CD4-positive, alpha-beta T cell treated with Interleukin-6 at 100 ng/mL for 8 hours (primary cell): ENCODE results near the gene SLC30A3.
"Not testable (repeated sequence)": the region's sequence is repeated elsewhere in the genome, so short reads cannot be mapped to it uniquely, and the experiment has no call there.

ENCODE experiments used
- DNase-seq: peaks from one replicate; pipeline ENCODE4 v3.0.0-alpha.2; 2020; ENCODE audit warnings: mixed read lengths, low spot score

SLC30A3 gene

DNA sequence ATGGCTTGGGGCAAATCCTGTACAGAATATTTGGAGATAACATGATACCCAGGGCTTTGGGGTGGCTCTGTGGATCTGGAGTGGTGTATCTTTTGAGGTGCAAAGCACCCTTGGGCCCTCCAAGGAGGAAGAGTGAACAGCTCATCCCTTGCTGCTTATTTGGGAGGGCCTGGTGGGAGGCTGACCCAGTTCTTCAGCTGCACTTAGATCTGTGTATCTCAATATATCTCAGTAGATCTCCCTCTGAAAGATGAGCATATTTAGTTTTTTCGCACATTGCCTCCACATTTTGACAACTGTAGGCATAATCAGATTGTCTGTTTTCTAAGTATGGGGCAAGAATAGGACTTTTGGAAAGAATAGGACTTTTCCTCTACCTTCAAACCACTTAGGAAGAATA is 22.1 kb upstream of the SLC30A3 start:
- DNase-seq, result no peak

GRCh38 chr2:27282892-27283291 is 20.0 kb upstream of the SLC30A3 start:
- no peak for DNase-seq

DNA sequence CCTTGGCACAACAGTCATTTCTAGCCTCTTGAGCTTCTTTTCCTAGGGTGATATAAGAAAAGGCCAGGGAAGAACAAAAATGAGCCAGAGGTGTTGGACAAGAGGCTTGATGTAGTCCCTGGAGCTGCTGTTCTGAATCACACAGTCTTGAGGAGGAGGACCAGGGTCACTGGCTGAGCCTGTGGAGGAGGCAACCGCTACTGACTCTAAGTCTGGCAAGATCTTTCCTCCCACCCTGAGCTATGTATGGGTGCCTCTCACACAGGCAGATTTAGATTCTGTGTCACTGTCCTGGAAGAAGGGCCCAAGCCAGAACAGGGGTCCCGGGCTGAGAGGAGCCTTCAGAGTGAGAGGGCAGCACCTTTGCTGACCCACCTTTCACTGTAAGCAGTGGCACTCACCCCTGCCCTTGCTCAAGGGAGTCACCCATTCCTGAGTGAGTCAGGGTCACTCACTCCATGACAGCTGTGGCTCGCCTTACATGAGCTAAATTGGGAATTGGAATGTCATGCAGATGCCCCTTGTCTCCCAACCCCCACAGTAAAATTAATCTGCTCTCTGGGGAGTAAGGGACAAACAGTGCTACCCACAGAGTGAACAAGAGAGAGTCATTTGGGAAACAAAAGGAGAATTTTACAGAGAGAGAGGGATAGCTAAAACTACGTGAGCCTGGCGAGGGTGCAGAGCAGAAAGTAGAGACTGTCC is 19.2 kb upstream of the SLC30A3 start, which contains the start of gene TRIM54:
Gene TRIM54 (plus strand): TSS at position 575 of the 705 bp plus-strand sequence. CDS start 303 bp downstream, outside the sequence.
- no peak for DNase-seq

DNA sequence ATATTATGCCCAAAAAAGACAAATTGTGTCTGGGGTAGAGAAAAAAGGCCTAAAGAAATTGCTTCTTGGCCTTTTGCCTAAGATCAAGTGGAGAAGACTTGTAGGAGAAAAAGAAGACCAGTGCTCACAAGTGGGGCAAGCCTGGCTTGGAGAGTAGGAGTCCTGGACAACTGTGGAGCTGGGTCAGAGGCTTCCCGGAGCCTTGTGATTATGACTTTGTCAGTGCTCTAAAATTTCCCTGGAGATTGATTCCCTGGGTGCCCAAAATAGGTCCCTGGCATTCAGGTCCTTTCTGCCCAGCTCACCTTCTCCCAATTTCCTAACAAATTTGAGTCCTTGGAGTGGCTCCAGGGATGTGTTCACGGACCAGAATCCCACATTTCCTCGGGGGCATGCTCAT is 18.6 kb upstream of the SLC30A3 start:
- DNase-seq, result no peak

DNA sequence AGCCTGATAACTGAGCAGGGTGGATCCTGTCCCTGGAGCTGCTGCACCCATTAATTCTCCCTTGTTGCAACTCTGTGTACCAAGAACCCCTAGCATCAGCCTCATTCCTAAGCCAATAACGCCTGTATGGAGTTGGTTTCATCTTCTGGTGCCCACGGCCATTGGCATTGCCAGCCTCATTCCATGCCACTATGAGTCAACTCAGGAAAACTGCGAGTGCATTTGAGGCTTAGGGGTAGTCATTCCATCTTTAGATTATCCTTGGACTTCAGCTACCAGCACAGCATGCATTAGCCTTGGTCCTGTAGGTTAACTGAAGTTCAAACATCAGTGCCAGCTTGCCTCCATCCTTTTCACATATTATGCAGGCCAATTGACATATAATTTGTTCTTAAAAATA is 18.0 kb upstream of the SLC30A3 start:
- no peak for DNase-seq

DNA sequence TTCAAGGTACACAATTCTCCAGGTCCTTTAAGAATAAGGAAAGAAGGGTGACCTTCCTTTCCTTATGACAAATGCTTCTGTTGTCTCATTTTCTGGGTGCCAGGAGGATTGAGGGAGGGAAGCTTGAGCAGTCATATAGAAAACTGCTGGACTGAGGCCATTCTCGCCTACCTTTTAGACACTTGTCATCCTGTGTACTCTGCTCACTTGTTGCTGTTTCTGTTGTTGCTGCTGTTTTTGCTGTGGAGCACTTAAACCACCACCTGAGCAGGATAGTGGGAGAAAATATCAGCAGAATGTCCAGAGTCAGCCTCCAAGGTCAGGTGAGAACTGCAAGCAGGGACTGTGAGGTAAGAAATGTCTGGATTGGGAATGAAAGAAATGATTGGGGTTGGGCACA is 15.2 kb upstream of the SLC30A3 start:
- DNase-seq, result no peak

DNA sequence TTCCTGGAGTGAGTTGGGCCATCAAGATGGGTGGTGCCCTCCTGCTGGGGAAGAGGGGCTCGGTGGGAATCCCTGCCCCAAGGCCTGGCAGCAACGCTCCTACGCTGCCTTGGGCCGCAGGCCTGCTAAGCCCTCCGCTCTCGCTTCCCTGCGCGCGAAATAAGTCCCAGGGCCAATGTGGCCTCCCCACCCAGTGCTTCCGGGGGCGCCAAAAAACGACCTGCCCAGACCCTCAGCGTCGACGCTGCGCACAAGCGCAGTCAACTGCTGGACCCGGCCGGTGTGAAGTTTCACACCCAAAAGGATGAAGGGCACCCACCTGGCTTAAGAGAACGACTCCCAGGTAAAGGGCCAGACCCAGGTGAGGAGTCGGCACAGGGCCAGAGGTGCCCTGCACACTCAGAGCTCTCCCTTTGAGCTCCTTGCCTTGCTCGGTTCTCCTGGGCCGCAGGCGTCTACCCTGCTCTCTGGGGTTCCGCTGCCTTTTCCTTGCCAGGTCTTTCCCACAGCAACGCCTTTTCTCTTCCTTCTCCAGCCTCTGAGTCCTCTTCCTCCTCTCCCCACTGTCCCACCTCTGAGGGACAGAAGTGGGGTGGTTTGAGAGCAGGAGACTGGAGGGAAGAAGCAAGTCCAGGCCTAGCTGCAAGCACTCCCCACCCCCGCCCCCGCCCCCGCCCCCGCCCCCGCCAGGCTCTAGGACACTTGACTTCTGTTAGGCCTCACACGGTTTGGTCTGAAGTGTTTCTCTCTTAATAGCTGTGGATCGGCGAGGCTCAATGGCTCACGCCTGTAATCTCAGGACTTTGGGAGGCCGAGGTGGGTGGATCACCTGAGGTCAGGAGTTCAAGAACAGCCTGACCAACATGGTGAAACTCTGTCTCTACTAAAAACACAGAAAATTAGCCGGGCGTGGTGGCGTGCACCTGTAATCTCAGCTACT is 12.6 kb upstream of the SLC30A3 start, which contains the start of gene DNAJC5G:
Gene DNAJC5G (plus strand): TSS at position 223 of the 940 bp plus-strand sequence. CDS start 1,296 bp downstream, outside the sequence.
- no peak for DNase-seq

- DNase-seq, result not testable (repeated sequence)
Observed at GRCh38 chr2:27272537-27273522, 10.0 kb upstream of the SLC30A3 start.

- no peak for DNase-seq
Observed at GRCh38 chr2:27271631-27272340, 8.9 kb upstream of the SLC30A3 start.

DNA sequence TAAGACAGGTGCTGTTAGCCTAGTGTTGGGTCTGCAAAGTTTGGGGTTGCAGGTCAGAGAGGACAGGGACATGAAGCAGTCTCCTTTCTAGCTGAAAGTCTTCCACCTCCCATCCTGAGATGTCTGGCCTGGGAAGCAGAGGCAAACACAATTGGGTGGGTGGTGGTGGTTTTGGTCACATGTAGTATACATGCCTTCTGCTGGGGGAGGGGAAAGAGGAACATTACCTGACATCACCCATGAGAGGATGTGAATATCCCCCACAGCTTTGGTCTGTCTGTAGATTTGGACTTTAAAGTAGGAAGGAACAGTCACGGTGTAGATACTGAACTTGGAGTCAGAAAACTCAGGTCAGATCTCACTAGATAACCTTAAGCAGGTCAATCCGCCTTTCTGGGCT is 7.8 kb upstream of the SLC30A3 start:
- DNase-seq, result no peak

GRCh38 chr2:27270131-27270530 is 7.3 kb upstream of the SLC30A3 start:
- DNase-seq, result no peak

DNA sequence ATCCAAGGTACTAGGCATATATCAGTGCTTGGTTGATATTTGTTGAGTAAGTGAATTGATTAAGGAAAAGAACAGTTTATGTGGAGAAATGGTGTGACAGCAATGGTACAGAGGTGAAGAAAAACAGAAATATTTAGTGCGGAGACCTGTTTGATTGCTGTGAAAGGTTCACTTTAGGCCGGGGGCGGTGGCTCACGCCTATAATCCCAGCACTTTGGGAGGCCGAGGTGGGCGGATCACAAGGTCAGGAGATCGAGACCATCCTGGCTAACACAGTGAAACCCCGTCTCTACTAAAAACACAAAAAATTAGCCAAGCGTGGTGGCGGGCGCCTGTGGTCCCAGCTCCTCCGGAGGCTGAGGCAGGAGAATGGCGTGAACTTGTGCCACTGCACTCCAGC is 5.4 kb upstream of the SLC30A3 start:
- not testable (repeated sequence) for DNase-seq

DNA sequence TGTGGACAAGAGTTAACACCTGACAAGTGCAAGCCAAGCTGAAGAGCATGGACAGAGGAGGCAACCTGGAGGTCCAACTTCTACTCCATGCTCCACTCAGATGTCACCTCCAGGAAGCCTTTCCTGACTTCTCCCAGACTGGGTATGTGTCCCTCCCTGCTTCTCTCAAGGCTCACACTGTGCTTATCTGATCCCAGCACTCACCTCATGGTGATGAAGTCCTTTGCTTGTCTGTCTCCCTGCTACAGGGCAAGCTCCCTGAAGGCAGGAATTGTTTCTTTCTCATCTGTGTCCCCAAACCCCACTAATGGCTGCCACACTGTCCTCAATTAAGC is 2.7 kb upstream of the SLC30A3 start:
- no peak for DNase-seq

GRCh38 chr2:27264753-27265535 is 2.1 kb upstream of the SLC30A3 start:
- DNase-seq, result peak; percentile 51

DNA sequence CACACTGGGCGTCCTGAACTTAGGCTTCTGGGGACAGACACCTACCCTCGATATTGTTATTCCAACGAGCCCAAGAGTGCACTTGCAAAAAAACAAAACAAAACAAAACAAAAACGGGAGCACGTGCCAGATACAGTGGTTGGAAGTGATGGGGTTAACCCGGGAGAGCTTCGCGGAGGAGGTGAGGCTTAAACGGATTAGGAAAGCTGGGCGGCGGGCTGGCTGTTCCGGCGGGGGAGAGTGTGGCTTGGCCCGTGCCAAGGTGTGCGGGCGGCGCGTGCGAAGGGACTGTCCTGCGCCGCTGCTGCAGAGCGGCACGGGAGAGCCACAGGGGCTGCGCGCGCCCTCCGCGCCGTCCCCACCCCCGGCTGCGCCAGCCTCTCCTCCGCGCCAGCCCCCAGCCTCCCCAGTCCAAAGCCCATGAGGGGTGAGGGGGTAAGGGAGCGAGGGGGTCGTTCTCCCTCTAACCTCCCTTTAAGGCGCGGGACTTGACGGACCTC is 1.5 kb upstream of the SLC30A3 start:
- DNase-seq, result no peak

- no peak for DNase-seq
Observed at GRCh38 chr2:27263287-27264252, 723 bp upstream of the SLC30A3 start.

GRCh38 chr2:27261926-27262298 is 935 bp downstream of the SLC30A3 start:
- DNase-seq, result no peak

- no peak for DNase-seq
Observed at GRCh38 chr2:27261241-27261925, 1.5 kb downstream of the SLC30A3 start.
